CD4-positive, alpha-beta T cell treated with Interleukin-6 at 100 ng/mL for 8 hours (primary cell): ENCODE measurements around the gene PLXNA2.

Experiments
- DNase-seq: peaks from one replicate; pipeline ENCODE4 v3.0.0-alpha.2; 2020; ENCODE audit warnings: mixed read lengths, low spot score

PLXNA2 gene

DNA sequence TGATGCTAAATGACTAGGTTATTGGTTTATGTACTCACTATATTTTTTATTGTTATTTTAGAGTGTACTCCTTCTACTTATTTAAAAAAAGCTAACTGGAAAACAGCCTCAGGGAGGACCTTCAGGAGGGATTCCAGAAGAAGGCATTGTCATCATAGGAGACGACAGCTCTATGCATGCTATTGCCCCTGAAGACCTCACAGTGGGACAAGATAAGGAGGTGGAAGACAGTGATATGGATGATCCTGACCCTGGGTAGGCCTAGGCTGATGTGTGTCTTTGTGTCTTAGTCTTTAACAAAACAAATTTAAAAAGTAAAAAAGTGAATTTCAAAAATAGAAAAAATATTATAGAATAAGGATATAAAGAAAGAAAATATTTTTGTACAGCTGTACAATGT is 177.6 kb downstream of the PLXNA2 start:
- no peak for DNase-seq

- DNase-seq, result no peak
Measured at GRCh38 chr1:208065862-208066261, 178.3 kb downstream of the PLXNA2 start.

- no peak for DNase-seq
Measured at GRCh38 chr1:208061632-208062031, 182.6 kb downstream of the PLXNA2 start.

DNA sequence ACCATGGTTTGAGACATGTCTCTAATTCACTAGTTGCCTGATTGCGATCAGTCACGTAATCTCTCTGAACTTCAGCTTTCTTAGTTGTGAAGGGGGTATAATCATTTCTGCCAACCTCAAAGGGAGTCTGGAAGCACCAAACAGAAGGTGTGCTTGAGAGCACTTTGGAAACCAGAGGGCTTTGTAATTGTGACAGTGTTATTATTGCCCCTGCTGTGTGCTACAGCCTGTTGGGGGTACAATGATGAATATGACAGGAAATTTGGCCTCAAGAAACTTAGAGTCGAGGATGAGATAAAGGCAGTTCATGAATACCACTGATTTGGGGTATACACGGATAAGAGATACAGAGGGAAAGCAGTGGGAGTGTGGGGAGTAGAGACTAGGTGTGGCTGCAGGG is 183.1 kb downstream of the PLXNA2 start:
- DNase-seq, result no peak

GRCh38 chr1:208060215-208060869 is 183.8 kb downstream of the PLXNA2 start:
- DNase-seq, result no peak

GRCh38 chr1:208059409-208060001 is 184.7 kb downstream of the PLXNA2 start:
- DNase-seq, result no peak

- no peak for DNase-seq
Measured at GRCh38 chr1:208058756-208059155, 185.4 kb downstream of the PLXNA2 start.

DNA sequence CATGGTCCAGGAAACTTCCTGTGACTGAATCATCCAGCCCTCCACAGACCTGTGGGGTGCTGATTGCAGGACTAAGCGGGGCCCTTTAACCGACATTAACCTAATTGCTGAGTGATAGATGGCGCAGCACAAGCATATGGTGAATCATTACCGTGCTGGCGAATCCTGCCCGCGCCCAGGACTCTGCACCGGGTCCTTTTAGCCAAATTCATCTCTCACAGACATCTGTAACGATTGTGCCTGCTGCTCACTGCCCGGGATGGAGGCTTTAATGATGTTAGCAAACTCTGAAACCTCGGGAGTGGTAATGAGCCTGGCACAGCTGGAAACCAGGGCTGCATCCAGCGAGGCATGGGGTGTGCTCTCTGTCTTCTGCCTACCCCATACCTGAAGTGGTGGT is 185.9 kb downstream of the PLXNA2 start:
- DNase-seq, result no peak

DNA sequence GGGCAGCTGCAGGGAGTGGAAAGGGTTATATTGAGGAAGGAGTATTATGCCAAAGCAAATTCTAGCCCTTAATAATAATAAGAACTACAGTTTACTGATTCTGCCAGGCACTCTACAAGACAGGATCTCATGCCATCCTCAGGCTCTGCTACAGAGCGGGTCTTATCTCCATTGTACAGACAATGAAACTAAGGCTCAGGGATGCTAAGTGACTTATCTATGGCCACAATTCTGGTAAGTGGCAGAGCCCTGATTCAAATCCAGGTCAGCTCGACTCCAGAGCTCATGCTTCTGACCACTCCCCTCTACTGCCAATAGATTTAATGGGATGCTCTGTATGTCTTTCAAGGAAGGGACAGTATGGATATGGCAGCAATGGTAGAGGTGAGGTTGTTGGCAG is 187.1 kb downstream of the PLXNA2 start:
- DNase-seq, result no peak

GRCh38 chr1:208055535-208055934 is 188.6 kb downstream of the PLXNA2 start:
- DNase-seq, result no peak

GRCh38 chr1:208054911-208055379 is 189.2 kb downstream of the PLXNA2 start:
- no peak for DNase-seq

GRCh38 chr1:208054485-208054884 is 189.7 kb downstream of the PLXNA2 start:
- DNase-seq, result no peak

GRCh38 chr1:208053661-208054060 is 190.5 kb downstream of the PLXNA2 start:
- DNase-seq, result no peak

DNA sequence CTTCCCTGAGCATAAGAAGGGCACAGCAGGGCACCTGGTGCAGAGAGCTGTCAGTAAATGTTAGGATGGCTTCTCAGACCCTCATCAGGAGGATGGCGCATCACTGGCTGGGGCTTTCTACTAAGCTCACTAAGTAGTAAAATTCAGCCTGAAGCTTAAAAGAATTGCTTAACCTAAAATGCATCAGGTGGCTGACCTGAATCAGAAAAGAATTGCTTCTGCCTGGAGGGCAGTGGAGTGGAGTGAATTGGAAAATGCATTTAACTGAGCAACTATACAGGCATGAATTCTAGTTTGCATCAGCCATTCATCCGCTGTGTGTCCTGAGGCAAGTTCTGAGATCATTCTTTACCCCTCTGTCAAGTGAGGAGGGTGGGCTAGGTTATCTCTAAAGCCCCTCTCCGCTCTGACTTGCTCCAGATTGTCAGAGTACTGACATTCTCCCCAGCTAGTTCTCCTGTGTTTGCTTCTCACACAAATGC is 191.2 kb downstream of the PLXNA2 start:
- no peak for DNase-seq

DNA sequence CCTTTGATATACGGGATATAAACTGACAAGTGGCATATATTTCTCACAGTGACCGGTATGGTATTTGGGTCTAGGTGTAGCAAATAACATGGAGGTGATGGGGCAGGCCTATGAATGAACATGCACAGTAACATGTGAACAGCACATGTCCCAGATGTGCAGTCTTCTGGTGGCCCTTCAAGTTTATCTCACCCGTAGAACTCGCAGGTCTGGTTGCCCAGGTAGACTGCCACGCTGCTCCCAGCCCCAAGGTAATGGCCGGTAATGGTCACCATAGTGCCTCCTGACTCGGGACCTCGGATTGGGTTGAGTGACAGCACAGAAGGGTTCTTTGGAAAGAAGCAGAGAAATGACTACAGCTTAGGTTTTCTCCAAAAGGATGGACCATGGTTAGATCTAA is 192.0 kb downstream of the PLXNA2 start:
- no peak for DNase-seq

DNA sequence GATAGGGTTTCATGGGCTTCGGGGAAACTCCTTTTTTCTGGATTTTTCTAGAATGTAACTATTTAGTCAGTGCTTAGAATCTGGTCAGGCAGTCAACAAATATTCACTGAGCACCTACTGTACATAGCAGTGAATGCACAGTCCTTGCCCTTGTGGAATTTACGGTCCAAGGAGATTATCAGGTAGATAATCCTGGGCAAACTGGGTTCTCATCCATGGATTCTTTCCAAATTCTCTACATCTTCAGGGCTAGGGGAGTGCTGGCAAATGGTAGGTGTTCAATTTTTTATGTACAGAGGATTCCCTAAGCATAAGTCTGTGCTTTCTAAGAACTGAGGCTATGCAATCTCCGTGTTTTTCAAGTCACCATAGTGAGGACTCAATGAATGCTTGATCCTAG is 192.5 kb downstream of the PLXNA2 start:
- DNase-seq, result no peak

DNA sequence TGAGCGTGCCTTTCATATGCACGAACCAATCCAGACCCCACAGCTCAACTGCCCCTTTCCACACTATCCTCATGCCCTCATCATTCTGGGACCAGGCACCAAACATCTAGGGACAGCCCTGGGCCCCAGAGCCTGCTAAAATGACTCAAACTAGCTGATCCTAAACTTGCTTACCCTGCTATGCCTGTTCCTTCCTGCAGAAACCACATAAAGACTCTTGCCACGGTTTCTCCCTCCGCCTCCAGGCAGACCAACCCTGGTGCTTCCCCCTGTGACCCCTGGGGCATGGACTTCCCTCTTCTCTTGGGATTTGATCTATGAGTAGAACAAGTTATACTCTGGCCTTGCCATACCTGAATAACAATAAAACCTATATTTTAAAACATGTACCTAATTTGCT is 195.3 kb downstream of the PLXNA2 start:
- DNase-seq, result no peak

DNA sequence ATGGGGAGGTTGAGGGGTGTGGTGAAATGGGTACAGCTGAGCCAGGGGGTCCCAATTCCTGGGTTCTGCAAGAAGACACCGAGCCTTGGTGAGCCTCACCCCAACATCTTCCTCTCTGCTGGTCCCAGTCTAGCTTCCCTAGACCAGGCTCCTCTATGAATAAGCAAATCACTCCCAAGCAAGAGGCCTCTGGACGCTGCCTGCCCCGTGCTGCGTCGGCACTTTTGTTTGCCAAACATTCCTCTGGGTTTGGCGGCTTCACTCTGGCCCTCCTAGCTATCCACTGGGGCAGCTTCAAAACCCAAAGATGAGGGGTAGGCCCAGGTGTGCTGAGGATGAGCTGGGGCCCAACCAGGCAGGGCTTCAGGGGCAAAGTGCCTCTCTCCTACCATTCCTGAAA is 196.2 kb downstream of the PLXNA2 start:
- no peak for DNase-seq

GRCh38 chr1:208047476-208047934 is 196.7 kb downstream of the PLXNA2 start:
- DNase-seq, result no peak

DNA sequence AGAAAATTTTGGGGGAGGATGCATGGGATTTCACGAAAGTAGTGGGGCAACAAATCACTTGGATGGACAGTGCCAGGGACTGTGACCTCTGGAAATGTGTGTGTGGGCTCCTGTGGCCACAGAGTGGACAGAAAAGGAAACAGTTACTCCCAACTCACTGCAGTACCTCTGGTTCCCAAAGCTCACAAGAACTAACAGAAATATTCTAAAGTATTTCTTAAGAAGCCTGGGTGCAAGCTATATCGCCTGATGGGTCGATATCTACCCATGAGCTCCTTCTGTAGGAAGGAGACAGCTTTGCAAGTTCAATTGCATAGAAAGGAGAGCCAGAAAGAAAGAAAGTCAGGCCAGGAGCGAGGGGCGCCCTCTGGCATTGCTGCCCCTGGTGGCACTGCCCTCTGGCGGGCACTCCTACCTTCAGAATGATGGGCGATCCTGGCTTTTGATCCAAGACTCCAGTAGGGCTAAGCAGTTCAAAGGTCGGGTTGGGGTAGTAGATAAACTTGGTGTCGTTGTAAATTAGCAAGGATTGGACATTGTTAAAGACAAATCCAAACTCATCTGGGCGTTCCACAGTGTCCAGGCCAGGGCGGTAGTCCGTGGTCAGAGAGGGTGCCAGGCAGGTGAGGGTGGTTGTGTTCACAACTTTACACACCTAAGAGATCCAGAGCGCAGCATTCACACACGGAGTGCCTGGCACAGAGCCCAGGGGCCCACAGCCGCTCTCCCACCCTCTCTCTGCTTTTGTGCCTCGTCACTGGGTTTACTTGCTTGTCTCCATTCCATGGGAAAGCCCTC is 198.5 kb downstream of the PLXNA2 start:
- no peak for DNase-seq

DNA sequence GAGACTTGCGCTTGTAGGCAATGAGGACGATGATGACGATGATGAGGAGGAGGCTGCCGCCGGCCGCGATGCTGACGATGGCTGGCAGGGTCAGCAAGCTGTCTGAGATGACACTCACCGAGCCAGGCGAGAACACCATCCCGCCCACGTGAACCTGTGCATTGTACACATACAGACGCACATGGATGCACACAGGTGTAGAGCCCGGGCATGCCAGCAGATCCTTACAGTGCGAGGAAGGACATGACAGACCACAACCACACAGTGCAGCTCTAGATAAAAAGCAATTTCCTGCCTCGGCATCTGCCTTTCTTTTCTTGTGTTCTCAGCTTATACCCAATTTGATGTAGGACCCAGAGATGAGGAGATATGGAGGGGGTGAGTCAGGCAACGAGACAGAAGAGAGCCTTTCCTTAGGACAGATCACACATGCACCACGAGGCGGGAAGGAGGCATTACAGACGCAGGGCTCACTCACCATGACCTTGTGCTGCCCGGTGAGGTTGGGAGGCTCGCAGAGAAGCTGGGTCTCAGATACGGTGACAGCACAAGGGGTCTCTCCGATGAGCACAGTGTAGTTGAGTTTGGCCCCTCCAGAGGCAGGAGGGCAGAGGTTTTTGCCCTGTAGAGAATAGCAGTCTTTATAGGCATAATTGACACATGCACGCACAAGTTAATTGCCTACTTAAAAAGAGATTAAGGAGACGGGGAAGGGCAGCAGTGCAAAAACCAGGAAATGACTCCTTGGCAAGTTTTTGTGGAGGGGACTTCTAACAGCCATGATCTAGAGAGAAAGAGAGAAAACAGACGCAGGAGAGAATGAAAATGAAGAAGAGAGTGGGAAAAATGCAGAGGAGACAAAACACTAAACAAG is 199.4 kb downstream of the PLXNA2 start:
- no peak for DNase-seq

DNA sequence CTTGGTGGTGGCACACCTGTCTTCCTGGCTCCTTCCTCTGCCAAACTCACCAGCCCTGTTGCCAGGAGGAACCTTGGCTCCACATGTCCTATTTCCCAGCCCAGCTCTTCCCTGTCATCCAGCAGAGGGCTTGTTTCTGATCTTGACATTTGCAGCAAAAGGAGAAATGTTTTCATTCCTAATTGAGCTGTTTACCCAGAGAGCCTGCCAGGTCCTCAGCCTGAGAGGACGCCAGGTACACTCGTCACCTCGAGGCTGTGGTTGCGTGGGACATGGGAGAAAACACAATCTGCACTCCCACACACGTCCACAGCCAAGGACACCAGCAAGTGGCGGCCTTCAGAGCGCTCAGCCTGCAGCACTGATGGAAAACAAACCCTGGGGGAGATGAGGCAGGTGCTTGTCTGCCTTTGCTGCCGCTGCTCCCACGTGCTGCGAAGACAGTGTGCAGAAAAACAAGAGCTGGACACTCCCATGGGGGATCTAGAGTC is 200.4 kb downstream of the PLXNA2 start:
- DNase-seq, result no peak
